Transverse colon (tissue), 4 donors: Measurements from ENCODE around the gene RCAN1. TPM values are rescaled to one million over a fixed set of nuclear protein-coding genes. Genes with fewer than 3 reads are reported as not detected.
"Not testable (repeated sequence)": the region's sequence is repeated elsewhere in the genome, so short reads cannot be mapped to it uniquely, and the experiment has no call there.

Source experiments
- DNase-seq: peaks from one replicate; pipeline ENCODE4 v3.0.0-alpha.2; 2019
- H3K27ac ChIP-seq, 4 donors: fragments of 200-600 bp; sonication (generic); 2 replicates each; pipeline ENCODE4 v1.5.1; 2016 to 2018; ENCODE audit warnings: inconsistent platforms in 4 of 4
- H3K27me3 ChIP-seq: fragments of 200-600 bp; sonication (generic); 2 replicates; pipeline ENCODE4 v1.5.1; 2017; ENCODE audit warnings: inconsistent platforms
- H3K36me3 ChIP-seq, 4 donors: fragments of 200-600 bp; sonication (generic); 2 replicates each; pipeline ENCODE4 v1.5.1; 2017 to 2019; ENCODE audit warnings: inconsistent platforms in 4 of 4
- H3K4me1 ChIP-seq, 4 donors: fragments of 200-600 bp; sonication (generic); 2 replicates each; pipeline ENCODE4 v1.5.1; 2017 to 2020; ENCODE audit warnings: inconsistent platforms in 4 of 4
- H3K4me3 ChIP-seq, 4 donors: fragments of 200-600 bp; sonication (generic); 1 replicate in 1 of 4; 2 replicates in 3 of 4; pipeline versions ENCODE4 v1.5.1 to v1.6.1; 2017 to 2019; ENCODE audit warnings: inconsistent platforms in 4 of 4
- H3K9me3 ChIP-seq, 2 donors: fragments of 200-600 bp; sonication (generic); 2 replicates each; pipeline ENCODE4 v1.5.1; 2017 to 2019; ENCODE audit warnings: inconsistent platforms in 2 of 2
- EP300 ChIP-seq: sonication (generic); formaldehyde crosslinking; IDR thresholded peaks from one replicate; pipeline ENCODE4 v1.6.1; 2017; ENCODE audit warnings: antibody characterized with exemption, low read depth
- POLR2A ChIP-seq: fragments of 450-650 bp; IDR thresholded peaks from one replicate; pipeline ENCODE4 v1.6.1; 2016; ENCODE audit warnings: antibody characterized with exemption, mild to moderate bottlenecking, moderate library complexity
- POLR2AphosphoS5 ChIP-seq, 3 donors: sonication (generic); formaldehyde crosslinking; IDR thresholded peaks; one replicate each; pipeline ENCODE4 v1.6.1; 2016; ENCODE audit warnings: antibody characterized with exemption in 3 of 3
- WGBS, 2 donors: methylation state at CpG; one replicate each; pipeline ENCODE4 v1.1.5; 2018; ENCODE audit warnings: low coverage in 1 of 2; 5-methylcytosine and 5-hydroxymethylcytosine counted together
- in situ Hi-C, 4 donors: fragments of 200-750 bp; cut with MboI; loops; one replicate each; pipeline versions ENCODE4 v1.15.0 to v1.15.1; 2017; ENCODE audit warnings: low sequenced_read_pairs in 3 of 4, low pct_ligation_motif_present in 1 of 4, low pct_unique_long_range_greater_than_20kb in 1 of 4
- intact Hi-C: fragments of 100-400 bp; cut with DNase I; formaldehyde crosslinking; loops from one replicate; pipeline ENCODE4 v1.15.1; 2023; ENCODE audit warnings: low total_unique reads
- total RNA-seq, 4 donors: library from RNA; depleted of rRNA; stranded (reverse); fragments of >200 nt; gene quantifications; one replicate each; pipeline ENCODE4 v1.1.0, GENCODE V29; 2016
- TF ChIP-seq, protein P1 (sequence below), 5 experiments: fragments of 200-600 bp in 3 of 5; fragments of 450-650 bp in 2 of 5; sonication (generic) in 3 of 5; IDR thresholded peaks; 1 replicate in 2 of 5; 2 replicates in 3 of 5; pipeline ENCODE4 v1.5.1; 2016 to 2017; ENCODE audit warnings: antibody characterized with exemption in 5 of 5, inconsistent platforms in 3 of 5, mild to moderate bottlenecking in 2 of 5, moderate library complexity in 1 of 5

RCAN1 gene
- total RNA-seq, 4 donors from 2014 or later = 39.5 to 68.8 (median 57.8) TPM

GRCh38 chr21:34570313-34570712 is 44.6 kb downstream of the RCAN1 start:
- TF ChIP-seq, protein P1, sequence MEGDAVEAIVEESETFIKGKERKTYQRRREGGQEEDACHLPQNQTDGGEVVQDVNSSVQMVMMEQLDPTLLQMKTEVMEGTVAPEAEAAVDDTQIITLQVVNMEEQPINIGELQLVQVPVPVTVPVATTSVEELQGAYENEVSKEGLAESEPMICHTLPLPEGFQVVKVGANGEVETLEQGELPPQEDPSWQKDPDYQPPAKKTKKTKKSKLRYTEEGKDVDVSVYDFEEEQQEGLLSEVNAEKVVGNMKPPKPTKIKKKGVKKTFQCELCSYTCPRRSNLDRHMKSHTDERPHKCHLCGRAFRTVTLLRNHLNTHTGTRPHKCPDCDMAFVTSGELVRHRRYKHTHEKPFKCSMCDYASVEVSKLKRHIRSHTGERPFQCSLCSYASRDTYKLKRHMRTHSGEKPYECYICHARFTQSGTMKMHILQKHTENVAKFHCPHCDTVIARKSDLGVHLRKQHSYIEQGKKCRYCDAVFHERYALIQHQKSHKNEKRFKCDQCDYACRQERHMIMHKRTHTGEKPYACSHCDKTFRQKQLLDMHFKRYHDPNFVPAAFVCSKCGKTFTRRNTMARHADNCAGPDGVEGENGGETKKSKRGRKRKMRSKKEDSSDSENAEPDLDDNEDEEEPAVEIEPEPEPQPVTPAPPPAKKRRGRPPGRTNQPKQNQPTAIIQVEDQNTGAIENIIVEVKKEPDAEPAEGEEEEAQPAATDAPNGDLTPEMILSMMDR (IDR thresholded peaks at IDR 0.05) = no peak
- TF ChIP-seq EP300 = peak; percentile 56
- TF ChIP-seq POLR2A = no peak
- no peak for TF ChIP-seq POLR2AphosphoS5 (IDR thresholded peaks at IDR 0.05)
- in situ Hi-C loops = no loop called here
- H3K27ac ChIP-seq = peak overlapping the region in 3 of 4 donors; percentile 44 to 67 (median 59)
- H3K4me1 ChIP-seq = peaks cover 0 to 17% (median 14%) of the 10 kb centered on the region in 4 donors
- no peak overlapping the region for H3K4me3 ChIP-seq
- intact Hi-C loops = no loop called here
- no peaks in the 10 kb centered on the region for H3K9me3 ChIP-seq
- H3K27me3 ChIP-seq = no peaks in the 10 kb centered on the region
- H3K36me3 ChIP-seq = no peaks in the 10 kb centered on the region
- DNase-seq = no peak
- 67 to 72% methylated on average over 2 to 3 of the region's 3 CpGs for WGBS, 2 donors

- WGBS, 2 donors = 70 to 71% methylated on average over 4 of the region's 4 CpGs
- in situ Hi-C loops = no loop called here
Observed at GRCh38 chr21:34569381-34569979, 45.4 kb downstream of the RCAN1 start.

GRCh38 chr21:34568801-34569200 is 46.1 kb downstream of the RCAN1 start:
- 82 to 93% methylated on average over 4 of the region's 4 CpGs for WGBS, 2 donors
- in situ Hi-C loops, H3K27me3 ChIP-seq, DNase-seq, H3K36me3 ChIP-seq, H3K9me3 ChIP-seq, H3K4me3 ChIP-seq, intact Hi-C loops: not testable (repeated sequence)
- Histone ChIP-seq H3K4me1 (peaks cover 0 to 12% (median 9%) of the 10 kb centered on the region in 4 donors), H3K27ac (peak overlapping the region in 1 of 4 donors; percentile 42)

More at GRCh38 chr21:34569381-34569979, 45.4 kb downstream of the RCAN1 start:
- TF ChIP-seq EP300 (no peak), POLR2AphosphoS5 (IDR thresholded peaks at IDR 0.05) (no peak), POLR2A (no peak)
- TF ChIP-seq, protein P1 (IDR thresholded peaks at IDR 0.05) = no peak
- Histone ChIP-seq H3K36me3 (no peaks in the 10 kb centered on the region), H3K4me1 (peaks cover 0 to 12% (median 9%) of the 10 kb centered on the region in 4 donors), H3K9me3 (no peaks in the 10 kb centered on the region), H3K27ac (peak overlapping the region; percentile 30 to 67 (median 52)), H3K27me3 (no peaks in the 10 kb centered on the region), H3K4me3 (no peak overlapping the region)
- DNase-seq = no peak
- intact Hi-C loops = no loop called here

GRCh38 chr21:34567604-34568155 is 47.2 kb downstream of the RCAN1 start:
- Histone ChIP-seq H3K36me3 (no peaks in the 10 kb centered on the region), H3K9me3 (no peaks in the 10 kb centered on the region), H3K27ac (no peak overlapping the region), H3K4me3 (no peak overlapping the region), H3K27me3 (no peaks in the 10 kb centered on the region), H3K4me1 (peaks cover 0 to 12% (median 9%) of the 10 kb centered on the region in 4 donors)
- no peak for DNase-seq
- WGBS, 2 donors = 83 to 90% methylated on average over 4 to 10 of the region's 10 CpGs
- in situ Hi-C loops = no loop called here
- TF ChIP-seq, protein P1 (IDR thresholded peaks at IDR 0.05) = no peak
- TF ChIP-seq POLR2A (no peak), EP300 (no peak), POLR2AphosphoS5 (IDR thresholded peaks at IDR 0.05) (no peak)
- intact Hi-C loops = no loop called here
